ENCODE results near the gene DDX20. TPM values are rescaled to one million over a fixed set of nuclear protein-coding genes. Genes with fewer than 3 reads are reported as not detected.
"Not testable (repeated sequence)": the region's sequence is repeated elsewhere in the genome, so short reads cannot be mapped to it uniquely, and the experiment has no call there.

The DDX20 gene
- total RNA-seq, 1 donor from 2014 or later: 21.5 TPM

- Mint-ChIP-seq H3K27ac (peak overlapping the region; percentile 84), H3K36me3 (ENCODE audit: low read depth) (no peaks in the 10 kb centered on the region), H3K9me3 (no peaks in the 10 kb centered on the region), H3K4me1 (peaks cover 20% of the 10 kb centered on the region), H3K4me3 (peak overlapping the region; percentile 92), H3K27me3 (peaks cover 2% of the 10 kb centered on the region)
- CTCF ChIA-PET: interaction anchor here (0.8 to 3.0 kb wide), 6 partner anchors 9 to 231 kb away, joined by 3 to 14 read pairs (median 4); no protein-coding TSS in a partner anchor
- no peak for TF ChIP-seq CTCF (IDR thresholded peaks at IDR 0.05)
- POLR2A ChIA-PET: interaction anchor here (0.7 to 4.0 kb wide), 10 partner anchors 9 to 599 kb away, joined by 3 to 30 read pairs (median 4); partner anchors contain the start of gene DDX20
- intact Hi-C loops (cut with micrococcal nuclease): loop anchor here (1.0 kb wide), 1 partner anchor 17 kb away; the partner anchor contains the start of gene DDX20
- peak; percentile 72 for DNase-seq
- ATAC-seq (ENCODE audit: low read depth): peak; percentile 61
Observed at GRCh38 chr1:111738436-111739193, 17.1 kb upstream of the DDX20 start.

GRCh38 chr1:111739194-111739924, 16.3 kb upstream of the DDX20 start, which contains the start of gene INKA2:
Gene INKA2, minus strand, starts transcription at chr1:111739395. Its CDS starts 153 bp downstream, at chr1:111739242.
- ChIA-PET POLR2A (interaction anchor here (0.6 to 4.0 kb wide), 11 partner anchors 8 to 600 kb away, joined by 3 to 30 read pairs (median 5); partner anchors contain the start of genes ATP5PB, DDX20 and WDR77), CTCF (interaction anchor here (0.8 to 3.0 kb wide), 6 partner anchors 9 to 231 kb away, joined by 3 to 14 read pairs (median 4); no protein-coding TSS in a partner anchor)
- Mint-ChIP-seq H3K36me3 (ENCODE audit: low read depth) (no peaks in the 10 kb centered on the region), H3K27me3 (peaks cover 2% of the 10 kb centered on the region), H3K9me3 (no peaks in the 10 kb centered on the region), H3K27ac (peak within 1 kb of the TSS; percentile 84), H3K4me1 (peaks cover 18% of the 10 kb centered on the region), H3K4me3 (peak within 1 kb of the TSS; percentile 92)
- intact Hi-C loops (cut with micrococcal nuclease): loop anchor here (1.0 kb wide), 1 partner anchor 16 kb away; the partner anchor contains the start of gene DDX20
- TF ChIP-seq CTCF (IDR thresholded peaks at IDR 0.05): no peak
- DNase-seq: peak; percentile 74
- ATAC-seq (ENCODE audit: low read depth): peak; percentile 77

- no peak for TF ChIP-seq CTCF (IDR thresholded peaks at IDR 0.05)
- peaks cover 18% of the 10 kb centered on the region for H3K4me1 Mint-ChIP-seq
- ATAC-seq (ENCODE audit: low read depth) (peak; percentile 11), DNase-seq (peak; percentile 40)
- POLR2A ChIA-PET: interaction anchor here (0.9 to 4.0 kb wide), 6 partner anchors 11 to 291 kb away, joined by 4 to 30 read pairs (median 5); partner anchors contain the start of genes ATP5PB, DDX20 and WDR77
- CTCF ChIA-PET: interaction anchor here (1.1 to 3.0 kb wide), 3 partner anchors 8 to 28 kb away, joined by 3 to 14 read pairs (median 3); no protein-coding TSS in a partner anchor
- intact Hi-C loops (cut with micrococcal nuclease): loop anchor here (1.0 kb wide), 2 partner anchors 15 to 25 kb away; partner anchors contain the start of gene DDX20
- peak overlapping the region; percentile 14 for H3K27ac Mint-ChIP-seq
- no peaks in the 10 kb centered on the region for H3K36me3 Mint-ChIP-seq (ENCODE audit: low read depth)
- H3K4me3 Mint-ChIP-seq: peak overlapping the region; percentile 92
- peaks cover 2% of the 10 kb centered on the region for H3K27me3 Mint-ChIP-seq
- no peaks in the 10 kb centered on the region for H3K9me3 Mint-ChIP-seq
Observed at GRCh38 chr1:111739925-111740765, 15.6 kb upstream of the DDX20 start.

GRCh38 chr1:111742292-111742691, 13.4 kb upstream of the DDX20 start:
- intact Hi-C loops (cut with micrococcal nuclease): not testable (repeated sequence)

More at GRCh38 chr1:111742292-111742691, 13.4 kb upstream of the DDX20 start:
- peaks cover 18% of the 10 kb centered on the region for H3K4me1 Mint-ChIP-seq
- H3K9me3 Mint-ChIP-seq; H3K27ac Mint-ChIP-seq; CTCF ChIA-PET; H3K4me3 Mint-ChIP-seq; DNase-seq; H3K27me3 Mint-ChIP-seq; ATAC-seq (ENCODE audit: low read depth); H3K36me3 Mint-ChIP-seq (ENCODE audit: low read depth): not testable (repeated sequence)
- POLR2A ChIA-PET: interaction anchor here (0.5 kb wide), 1 partner anchor 37 kb away, joined by 5 read pairs; no protein-coding TSS in a partner anchor

Measured in activated B cell treated with CpG ODN at 0.5 μM for 24 hours (primary cell).